ENCODE measurements around the gene SORCS2.

The SORCS2 gene

DNA sequence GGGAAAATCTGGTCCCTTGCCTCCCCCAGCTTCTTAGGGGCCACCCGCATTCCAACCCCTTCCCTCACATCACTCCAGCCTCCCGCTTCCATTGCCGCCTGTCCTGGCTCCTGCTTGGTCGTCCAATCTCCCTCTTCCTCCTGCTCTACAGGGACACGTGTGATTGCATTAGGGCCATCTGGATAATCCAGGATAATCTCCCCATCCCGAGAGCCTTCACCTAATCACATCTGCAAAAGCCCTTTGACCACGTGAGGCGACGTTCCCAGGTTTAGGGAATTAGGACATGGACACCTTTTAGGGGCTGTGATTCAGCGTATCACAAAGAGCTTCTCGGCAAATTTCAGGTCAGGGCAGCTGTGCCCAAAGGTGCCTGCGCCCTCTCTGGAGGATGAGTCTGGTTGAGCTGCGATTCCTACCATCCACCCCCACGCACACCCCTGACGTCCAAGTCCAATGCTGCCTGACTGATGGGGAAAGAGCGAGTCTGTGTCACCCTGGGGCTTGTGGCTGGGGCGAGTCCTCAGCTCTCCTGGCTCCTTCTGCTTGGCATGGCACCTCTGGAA is 137.8 kb downstream of the SORCS2 start:
- DNase-seq: no peak

DNA sequence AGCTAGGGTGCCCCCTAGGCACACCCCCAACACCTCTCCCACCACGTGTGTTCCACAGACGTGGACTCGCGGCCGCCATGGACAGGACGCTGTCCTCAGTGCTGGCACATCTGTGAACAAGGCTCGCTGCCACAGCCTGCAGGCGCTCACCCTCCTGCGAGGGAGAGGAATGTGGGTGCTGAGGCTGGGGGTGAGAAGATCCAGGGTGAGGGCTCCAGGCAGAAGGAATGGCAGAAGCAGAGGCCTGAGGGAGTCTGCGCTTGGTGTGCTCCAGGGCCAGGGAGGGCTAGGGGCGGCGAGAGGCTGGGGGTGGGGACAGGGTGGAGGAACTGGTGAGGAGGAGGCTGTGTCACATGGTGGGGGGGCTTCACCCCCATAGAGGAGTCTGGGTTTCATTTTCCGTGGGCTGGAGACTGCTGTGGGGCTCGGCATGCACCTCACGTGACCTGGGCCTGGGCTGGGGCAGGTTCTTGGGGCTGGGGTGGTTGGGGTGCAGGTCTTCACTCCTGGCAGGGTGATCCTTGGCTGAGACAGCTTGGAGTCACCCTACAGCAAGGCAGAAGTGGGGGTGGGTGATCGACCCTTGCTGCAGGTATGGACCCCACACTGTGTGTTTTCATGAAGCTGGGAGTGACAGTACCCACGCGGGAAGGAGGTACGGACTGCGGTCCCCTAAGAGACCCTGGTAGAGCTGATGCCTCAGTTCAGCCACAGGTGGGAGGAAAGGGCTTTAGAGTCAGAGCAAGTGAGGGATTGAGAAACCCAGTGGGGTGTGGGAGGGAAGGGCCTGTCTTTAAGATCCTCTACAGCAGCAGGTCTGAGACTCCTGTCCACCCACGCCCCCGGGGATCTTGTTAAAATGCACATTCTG is 138.7 kb downstream of the SORCS2 start:
- DNase-seq: no peak

DNA sequence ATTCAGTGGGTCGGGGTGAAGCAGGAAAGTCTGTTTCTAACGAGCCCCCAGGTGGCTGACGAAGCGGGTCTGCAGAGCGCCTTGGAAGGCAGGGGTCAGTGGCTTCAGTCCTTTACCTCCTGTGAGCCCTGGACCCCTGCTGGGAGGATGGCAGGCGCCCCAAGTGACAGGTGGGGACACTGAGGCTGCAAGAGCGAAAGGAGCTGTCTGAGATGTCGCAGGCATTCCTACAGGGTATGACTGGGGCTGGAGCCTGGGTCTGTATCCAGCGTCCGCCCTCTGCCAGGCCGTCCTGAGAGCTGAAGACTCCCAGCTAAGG is 139.3 kb downstream of the SORCS2 start:
- no peak for DNase-seq

DNA sequence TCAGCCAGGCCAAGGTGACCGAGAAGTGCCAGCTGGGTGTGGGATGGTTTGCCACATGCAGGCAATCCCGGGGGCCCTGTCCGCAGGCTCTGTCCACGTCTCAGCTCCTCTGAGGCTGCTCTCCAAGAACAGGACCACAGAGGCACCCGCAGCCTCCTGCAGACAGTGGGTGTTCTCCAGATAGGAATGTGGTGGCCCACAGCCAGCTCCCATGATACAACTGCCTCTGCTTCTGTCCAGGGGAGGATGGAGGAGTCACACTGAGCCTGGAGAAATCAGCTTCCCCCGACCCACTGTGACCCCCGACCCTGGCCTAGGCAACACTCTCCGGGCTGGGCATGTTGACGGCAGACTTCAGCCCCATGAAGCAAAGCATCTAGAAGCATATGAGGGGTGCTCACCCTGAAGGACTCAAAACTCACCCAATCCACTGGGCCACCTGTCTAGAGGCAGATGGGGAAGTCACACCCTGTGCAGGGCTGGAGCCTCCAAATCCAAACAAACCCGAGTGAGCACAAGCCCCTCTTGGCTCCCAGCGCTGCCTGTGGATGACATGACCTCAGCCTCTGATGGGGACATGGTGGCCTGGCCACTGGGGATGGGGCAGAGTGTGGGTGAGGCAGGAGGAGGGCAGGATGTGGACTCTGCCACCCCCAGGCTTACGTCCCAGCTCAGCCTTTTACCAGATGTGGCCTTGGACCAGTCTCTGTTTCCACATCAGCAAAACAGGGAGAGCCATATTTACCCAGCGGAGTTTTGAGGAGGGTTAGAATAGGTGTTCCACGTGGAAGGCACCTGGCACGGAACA is 140.1 kb downstream of the SORCS2 start:
- peak; percentile 83 for DNase-seq

DNA sequence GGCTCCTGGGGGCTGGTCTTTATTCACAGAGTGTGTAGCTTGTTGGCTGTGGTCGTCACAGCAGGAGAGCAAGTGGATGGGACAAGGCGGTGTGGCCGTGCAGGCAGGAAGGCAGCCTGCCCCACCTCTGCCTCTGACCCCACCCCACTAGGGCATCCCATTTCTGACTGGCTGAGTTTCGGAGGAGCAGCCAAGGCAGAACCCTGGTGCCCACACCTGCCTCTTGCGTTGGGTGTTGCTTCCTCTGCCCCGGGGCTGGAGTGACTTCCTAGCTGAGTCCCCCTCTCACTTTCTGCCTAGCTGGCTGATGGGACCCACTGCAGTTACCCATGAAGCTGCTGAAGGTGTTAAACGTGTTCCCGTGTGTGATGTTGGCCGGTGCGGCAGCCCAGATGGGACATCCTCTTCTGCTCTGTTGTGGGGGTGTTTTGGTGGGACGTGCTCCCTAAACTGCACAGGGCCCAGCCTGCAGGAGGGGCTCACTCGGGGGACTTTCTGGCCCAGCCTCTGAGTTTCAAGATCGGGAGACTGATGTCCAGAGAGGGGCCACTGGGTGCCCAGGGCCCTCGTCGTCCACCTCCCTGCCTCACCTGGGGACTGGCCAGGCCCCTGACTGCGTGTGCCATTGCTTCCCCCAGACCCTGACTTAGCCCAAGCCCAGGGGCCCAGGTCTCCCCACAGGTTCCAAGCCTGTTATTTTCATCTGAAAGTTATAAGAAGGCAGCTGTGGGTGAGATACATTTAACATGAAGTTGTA is 140.9 kb downstream of the SORCS2 start:
- no peak for DNase-seq

DNA sequence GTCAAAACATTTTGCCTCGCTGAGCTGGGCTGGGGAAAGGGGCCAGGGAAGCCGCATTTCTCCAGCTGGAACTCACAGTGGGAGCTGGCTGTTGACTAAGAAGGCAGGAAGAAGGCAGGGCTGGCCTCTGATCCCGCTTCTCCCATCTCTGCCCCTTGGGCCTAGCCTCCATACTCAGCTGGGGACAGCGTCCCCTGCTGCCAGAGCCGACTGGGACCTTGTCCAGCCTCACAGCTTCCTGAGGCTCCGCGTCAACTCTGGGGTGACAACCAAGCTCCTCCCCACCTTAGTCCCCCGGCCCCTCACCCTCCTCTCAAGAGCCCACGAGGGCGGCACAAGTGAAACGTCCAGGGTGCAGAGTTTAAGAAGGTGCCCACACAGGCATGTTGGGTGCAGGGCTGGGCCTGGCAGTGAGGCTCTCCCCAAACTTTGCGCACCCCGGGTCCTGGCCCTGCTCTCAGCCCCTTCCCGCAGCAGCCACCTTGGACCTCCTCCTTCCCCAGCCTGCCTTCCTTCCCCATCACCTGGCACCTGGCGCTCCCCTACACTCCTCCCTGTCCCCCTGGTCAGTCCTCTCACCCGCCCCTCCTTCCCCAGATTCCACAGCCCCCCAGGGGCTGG is 141.6 kb downstream of the SORCS2 start:
- no peak for DNase-seq

DNA sequence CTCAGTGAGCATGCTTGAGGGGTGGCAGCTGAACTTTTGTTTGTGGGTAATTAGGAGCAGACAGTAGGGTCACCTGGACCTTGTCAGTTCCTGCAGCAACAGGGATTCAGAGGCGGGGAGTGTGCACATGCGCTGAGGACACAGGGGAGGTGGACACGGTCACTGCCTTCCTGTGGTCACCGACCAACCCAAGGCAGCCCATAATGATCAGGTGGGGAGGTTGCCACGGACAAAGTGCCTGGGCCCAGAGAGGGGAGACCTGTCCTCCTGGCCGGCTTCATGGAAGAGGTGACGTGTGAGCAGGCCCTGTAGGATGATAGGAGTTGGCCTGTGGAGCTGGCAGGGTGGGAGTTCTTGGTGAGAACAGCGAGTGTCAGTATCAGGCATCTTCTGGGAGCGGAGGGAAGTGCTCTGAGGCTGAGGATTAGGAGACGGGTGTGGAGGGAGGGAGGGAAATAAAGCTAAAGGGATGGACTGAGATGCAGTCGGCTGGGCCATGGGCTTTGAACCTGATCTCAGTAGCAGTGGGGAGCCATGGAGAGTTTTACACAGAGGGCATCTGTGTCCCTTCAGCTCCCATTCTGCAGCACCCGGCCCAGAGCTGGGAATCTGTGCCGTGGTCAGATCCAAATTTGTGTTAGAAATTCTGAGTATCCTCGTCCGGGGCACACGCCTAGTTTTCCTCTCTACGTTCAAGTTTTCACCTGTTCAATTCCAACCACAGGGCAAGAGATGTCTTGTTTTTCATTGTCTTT is 142.4 kb downstream of the SORCS2 start:
- no peak for DNase-seq

DNA sequence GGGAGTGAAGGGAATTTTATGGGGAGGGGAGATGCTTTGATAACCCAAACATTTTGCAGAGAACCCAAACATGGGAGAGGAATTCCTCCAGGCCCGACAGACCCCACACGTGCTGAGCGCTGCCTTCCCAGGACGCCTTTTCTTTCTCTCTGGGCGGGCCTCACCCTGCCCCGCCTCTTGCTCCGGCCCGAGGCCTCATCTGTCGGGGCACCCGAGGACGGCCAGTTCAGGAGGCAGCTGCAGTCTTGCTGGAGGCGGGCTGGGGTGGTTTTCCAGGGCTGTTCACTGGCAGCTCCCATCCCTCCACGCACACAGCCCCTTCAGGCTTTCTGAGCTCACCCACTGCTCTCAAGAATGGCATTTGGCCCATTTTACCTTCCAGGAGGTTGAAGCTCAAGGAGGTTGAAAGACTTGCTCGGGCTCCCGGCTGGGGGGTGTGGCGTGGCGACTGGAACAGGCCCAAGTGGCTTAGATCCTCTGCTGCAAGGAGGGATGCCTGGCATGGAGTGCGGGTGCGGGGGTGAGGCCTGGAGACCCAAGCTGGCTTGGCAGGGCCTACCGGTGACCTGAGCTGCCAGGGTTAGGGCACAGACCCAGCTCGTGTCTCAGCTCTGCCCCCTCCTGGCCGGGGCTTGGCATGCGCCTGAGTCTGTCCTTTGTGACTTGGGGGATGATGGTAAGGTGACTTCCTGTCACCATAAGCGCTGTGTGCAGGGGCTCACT is 143.2 kb downstream of the SORCS2 start:
- peak; percentile 38 for DNase-seq

DNA sequence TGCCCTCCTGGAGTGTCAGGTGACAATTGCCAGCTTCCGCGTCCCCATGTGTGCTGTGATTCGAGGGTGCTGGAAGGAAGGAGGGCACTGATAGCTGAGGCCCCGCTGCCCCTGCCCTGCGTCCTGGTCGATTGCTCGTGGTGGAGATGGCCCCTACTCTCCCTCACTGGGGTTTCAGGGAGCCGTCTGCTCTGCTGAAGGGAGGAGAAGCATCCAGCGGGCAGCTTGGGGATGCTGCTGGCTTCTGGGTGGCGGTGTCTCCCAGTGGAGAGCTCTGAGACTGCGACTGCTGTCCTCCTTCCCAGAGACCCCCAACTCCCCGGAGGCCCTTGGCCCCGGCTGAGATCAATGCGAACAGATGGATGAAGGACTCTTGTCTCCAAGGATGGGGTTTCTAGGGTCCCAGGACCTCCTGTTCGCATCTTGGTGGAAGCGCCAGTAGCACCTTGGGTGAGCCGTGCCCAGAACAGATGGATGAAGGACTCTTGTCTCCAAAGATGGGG is 143.8 kb downstream of the SORCS2 start:
- no peak for DNase-seq

DNA sequence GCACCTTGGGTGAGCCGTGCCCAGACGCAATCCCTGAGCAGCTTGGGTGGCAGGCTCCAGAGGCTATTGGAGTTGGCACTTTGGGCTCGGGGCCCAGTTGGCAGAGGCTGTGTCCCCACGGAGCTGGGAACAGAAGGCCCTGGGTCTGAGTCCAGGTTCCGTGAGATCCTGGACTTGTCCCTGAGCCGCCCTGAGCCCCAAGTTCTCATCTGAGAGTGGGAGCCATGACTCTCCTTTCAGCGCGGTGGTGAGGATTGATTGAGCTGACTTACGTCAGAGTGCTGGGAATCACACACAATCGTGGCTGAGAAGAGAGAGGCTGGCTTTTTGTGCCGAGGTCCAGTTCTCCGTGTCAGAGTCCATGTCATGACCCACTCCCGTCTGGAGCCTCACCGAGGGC is 144.4 kb downstream of the SORCS2 start:
- DNase-seq: no peak

DNA sequence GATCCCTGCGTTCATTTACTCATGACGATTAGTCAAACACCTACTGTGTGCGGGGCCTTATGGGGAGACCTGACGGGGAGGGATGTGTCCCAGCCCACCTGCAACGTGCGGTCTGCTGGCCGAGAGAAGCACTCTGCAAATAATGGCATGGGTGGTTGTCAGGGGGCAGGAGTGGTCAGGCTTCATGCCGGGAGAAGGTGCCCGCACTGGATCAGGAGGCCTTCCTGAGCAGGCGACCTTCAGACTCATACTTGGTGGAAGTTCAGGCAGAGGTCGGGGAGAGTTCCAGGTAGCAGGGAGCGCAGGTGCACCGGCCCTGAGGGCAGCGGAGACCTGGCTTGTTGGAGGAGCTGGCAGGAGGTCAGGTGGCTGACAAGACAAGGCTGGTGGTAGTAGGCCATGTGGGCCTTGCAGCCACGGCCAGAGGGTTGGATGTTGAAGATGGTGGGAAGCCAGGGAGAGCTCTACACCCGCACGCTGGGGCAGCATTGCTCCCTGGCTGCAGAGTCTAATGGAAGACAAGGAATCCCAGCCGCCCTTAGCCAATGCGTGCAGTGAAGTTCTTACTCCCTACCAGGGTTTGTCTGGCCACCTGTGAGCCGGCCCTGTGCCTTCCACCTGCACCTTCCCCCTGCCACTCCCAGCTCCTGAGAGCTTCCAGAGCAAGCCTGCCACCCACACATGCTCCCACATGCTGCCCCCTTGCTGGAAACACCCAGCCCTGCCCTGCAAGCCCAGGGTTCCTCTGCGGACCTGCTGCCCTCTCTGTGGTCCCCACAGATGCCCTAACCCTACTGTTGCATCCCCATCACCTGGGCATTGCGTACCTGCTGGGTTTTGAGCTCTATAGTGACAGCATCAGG is 145.1 kb downstream of the SORCS2 start:
- no peak for DNase-seq

DNA sequence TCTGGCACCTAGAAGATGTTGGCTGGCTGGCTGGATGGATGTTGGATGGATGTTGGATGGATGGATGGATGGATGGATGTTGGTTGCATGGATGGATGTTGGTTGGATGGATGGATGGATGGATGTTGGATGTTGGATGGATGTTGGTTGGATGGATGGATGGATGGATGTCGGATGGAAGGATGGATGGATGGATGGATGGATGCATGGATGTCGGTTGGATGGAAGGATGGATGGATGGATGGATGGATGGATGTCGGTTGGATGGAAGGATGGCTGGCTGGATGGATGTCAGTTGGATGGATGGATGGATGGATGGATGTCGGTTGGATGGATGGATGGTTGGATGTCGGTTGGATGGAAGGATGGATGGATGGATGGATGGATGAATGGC is 145.7 kb downstream of the SORCS2 start:
- DNase-seq: no peak

DNA sequence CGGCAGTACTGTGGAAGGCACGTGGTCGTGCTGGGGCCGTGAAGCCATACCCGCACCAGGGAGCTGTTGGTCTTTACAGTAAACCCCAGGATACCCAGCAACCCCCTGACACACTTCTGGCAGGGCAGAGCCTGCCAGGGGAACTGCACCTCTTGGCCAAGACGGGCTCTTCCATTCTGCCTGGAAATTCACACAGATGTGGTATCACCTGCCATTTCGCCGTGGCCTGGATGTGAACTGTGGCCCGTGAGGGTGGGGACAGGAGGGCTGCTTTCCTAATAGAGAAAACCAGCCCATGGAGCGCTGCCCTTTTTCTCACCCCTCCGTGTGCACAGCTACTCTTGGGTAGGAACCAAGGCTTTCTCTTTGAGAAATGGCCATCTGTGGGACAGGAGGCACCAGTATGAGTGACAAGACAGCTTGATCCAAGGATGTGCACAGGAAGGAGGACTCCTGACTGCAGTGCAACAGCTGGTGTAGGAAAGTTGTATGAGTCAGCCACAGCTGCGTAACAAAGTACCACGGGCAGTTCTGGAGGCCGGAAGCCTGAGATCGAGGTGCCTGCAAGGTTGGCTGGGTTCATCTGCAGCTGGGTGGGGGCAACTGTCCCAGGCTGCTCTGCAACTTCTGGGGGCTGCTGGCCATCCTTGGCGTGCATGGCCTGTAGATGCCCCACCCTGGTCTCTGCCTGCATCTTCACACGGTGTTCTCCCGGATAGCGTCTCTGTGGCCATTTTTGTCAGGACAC is 146.7 kb downstream of the SORCS2 start:
- no peak for DNase-seq

DNA sequence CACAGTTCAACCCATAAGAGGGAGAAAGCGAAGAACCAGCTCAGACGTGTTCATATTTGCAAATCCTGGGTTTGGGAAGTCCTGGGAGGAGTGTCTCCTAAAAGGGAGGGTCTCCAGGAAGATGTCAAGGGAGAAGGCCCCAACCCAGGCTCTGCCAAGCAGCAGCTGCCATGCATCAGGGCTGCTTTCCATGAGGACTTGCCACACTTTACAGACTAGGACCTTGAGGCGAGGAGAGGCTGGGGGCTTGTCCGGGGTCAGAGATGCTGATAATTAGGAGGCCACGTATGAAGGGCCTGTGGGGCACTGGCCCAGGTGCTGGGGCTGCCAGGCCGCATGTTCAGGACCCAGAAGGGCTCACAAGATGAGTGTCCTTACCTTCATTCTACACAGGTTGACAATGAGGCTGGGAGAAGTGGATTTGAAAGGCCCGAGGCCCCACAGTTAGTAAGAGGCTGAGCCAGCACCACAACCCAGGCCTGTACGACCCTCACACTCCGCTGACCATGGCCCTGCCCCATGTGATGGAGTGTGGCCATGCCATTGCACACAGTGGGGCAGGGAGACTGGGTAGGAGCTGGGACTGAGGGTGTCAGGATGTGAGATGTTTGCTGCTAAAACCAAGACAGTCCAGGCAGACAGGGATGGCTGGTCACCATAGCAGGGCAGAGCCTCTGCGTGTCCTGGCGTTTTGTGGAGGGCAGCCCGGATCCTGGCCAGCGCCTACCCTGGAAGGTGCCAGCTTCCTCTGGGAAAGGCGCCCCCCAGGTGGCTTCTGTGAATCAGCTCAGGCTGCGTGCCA is 147.6 kb downstream of the SORCS2 start:
- no peak for DNase-seq

DNA sequence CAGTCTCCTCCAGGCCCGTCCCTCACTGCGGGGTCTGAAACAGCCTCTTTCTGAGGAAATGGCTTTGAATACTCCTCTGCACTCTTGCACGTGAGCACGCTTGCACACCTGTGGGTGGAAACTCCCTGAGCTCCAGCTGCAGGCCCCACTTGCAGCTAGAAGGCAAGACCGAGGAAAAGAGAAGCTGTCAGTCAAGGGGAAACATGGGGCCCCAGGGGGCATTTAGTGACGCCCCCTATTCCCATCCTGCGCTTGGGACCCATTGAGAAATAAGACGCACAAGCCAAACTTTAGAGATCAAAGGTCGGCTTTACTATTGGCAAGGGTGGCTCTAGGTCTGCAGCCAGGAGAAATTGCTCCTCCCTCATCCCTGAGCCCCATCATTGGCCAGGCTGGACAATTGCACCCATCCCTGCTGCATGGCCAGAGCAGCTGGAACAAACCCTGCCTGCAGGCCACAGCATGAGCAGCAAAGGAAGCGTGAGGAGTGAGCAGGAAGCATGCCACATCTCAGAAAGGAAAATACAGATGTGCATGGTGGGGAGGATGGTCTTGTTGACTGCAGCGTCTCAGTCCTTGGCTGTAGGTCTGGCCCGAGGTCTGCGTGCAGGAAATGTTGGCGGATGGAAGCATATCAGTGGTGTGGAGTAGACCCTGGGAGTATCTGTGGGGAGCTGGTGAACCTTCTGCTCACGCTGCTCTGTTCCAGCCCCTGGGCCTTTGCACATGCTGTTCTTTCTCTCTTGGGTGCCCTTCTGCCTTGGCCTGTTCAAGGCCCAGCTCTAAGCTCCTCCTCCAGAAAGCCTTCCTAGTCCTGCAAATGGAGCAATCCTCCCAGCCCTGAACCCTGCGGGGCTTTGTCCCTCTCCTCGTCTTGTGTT is 148.5 kb downstream of the SORCS2 start:
- no peak for DNase-seq

DNA sequence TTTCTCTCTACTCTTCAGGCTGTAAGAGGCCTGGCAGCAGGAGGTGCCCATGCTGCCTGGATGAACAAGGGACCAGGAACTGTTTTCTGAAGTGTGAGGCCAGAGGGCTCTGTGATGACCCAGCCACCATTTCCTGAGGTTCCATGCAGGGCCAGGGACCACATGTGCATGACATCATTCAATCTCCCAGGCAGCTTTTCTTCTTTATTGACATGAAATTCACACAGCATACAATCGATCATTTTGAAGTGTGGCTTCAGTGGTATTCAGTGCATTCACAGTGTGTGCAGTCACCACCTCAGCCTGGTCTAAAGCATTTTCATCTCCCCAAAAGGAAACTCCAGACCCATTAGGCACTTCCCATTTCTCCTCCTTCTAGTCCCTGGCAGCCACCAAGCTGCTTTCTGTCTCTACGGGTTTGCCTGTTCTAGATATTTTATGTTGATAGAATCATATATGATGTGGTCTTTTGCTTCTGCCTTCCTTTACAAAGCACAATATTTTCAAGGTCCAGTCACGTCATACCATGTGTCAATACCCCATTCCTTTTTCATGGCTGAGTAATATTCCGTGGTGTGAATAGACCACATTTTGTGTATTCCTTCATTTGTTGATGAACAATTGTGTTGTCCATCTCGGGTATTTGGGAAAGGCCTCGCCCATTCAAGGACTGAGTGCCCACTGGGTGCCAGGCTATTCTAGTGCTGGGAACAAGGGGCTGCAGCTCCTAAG is 149.3 kb downstream of the SORCS2 start:
- DNase-seq: peak; percentile 43
